Endodermal cell (in vitro differentiated cells): ENCODE measurements around the gene RPS15. TPM values are rescaled to one million over a fixed set of nuclear protein-coding genes. Genes with fewer than 3 reads are reported as not detected.

Experiments
- DNase-seq: peaks from one replicate; pipeline ENCODE4 v3.0.0-alpha.2; 2017
- H3K27ac ChIP-seq: 2 replicates; pipeline ENCODE4 v1.5.1; 2013; ENCODE audit warnings: mild to moderate bottlenecking, low read depth, low read length, moderate library complexity
- H3K27me3 ChIP-seq: 2 replicates; pipeline ENCODE4 v1.6.1; 2013; ENCODE audit warnings: mild to moderate bottlenecking, low read length, moderate library complexity; ENCODE audit not compliant: insufficient read depth, control insufficient read depth, poor library complexity, severe bottlenecking
- H3K36me3 ChIP-seq: 2 replicates; pipeline ENCODE4 v1.7.0; 2013; ENCODE audit warnings: mild to moderate bottlenecking, low read length, moderate library complexity; ENCODE audit not compliant: control insufficient read depth, insufficient read depth
- H3K4me1 ChIP-seq: one replicate; pipeline ENCODE4 v1.7.0; 2013; ENCODE audit warnings: low read length; ENCODE audit not compliant: control insufficient read depth, insufficient read depth
- H3K4me3 ChIP-seq: 2 replicates; pipeline ENCODE4 v1.5.1; 2013; ENCODE audit warnings: mild to moderate bottlenecking, low read length, moderate library complexity
- H3K9ac ChIP-seq: 2 replicates; pipeline ENCODE4 v1.6.1; 2013; ENCODE audit warnings: mild to moderate bottlenecking, low read length, moderate library complexity; ENCODE audit not compliant: poor library complexity, severe bottlenecking; ENCODE audit errors: extremely low read depth
- H3K9me3 ChIP-seq: 2 replicates; pipeline ENCODE4 v1.6.1; 2013; ENCODE audit warnings: mild to moderate bottlenecking, low read length, moderate library complexity; ENCODE audit not compliant: control insufficient read depth
- H3K27ac Mint-ChIP-seq: 2 replicates; pipeline ENCODE4 v1.8.0; 2020; ENCODE audit warnings: mixed read lengths
- H3K27me3 Mint-ChIP-seq: 2 replicates; pipeline ENCODE4 v1.8.0; 2021; ENCODE audit warnings: mild to moderate bottlenecking, mixed read lengths; ENCODE audit not compliant: insufficient read depth
- H3K36me3 Mint-ChIP-seq: 2 replicates; pipeline ENCODE4 v1.8.0; 2020; ENCODE audit warnings: low read depth, mixed read lengths
- H3K4me1 Mint-ChIP-seq: 2 replicates; pipeline ENCODE4 v1.8.0; 2020; ENCODE audit warnings: mixed read lengths
- H3K4me3 Mint-ChIP-seq: 2 replicates; pipeline ENCODE4 v1.8.0; 2020; ENCODE audit warnings: mild to moderate bottlenecking, moderate library complexity, mixed read lengths
- H3K9me3 Mint-ChIP-seq: 2 replicates; pipeline ENCODE4 v1.8.0; 2020; ENCODE audit warnings: mild to moderate bottlenecking, mixed read lengths
- WGBS, 2 experiments: methylation state at CpG; one replicate each; pipeline versions ENCODE4 v1.1.5 to v1.1.7; 2013; ENCODE audit warnings: missing lambda C conversion rate in 2 of 2, mixed read lengths in 1 of 2; ENCODE audit not compliant: insufficient coverage in 1 of 2, insufficient read length in 1 of 2; 5-methylcytosine and 5-hydroxymethylcytosine counted together
- total RNA-seq, 2 donors: library from RNA; stranded (reverse); fragmentation: NEBNext Ultra II Directional in 1 of 2; extraction: Animal tissue kit (Norgen Biotek cat#: 25700) in 1 of 2; gene quantifications; 2 replicates in 1 of 2; 3 replicates in 1 of 2; pipeline ENCODE4 v1.2.1, GENCODE V29; 2021
- TF ChIP-seq, protein P1 (sequence below): fragments of 200-600 bp; sonication (generic); conservative IDR thresholded peaks from 2 replicates; pipeline ENCODE4 v1.5.0; 2021; ENCODE audit warnings: antibody characterized with exemption, mild to moderate bottlenecking

The RPS15 gene
- total RNA-seq, 2 donors from 2014 or later = 1,298 to 1,321 TPM

GRCh38 chr19:1408300-1409203, 29.6 kb upstream of the RPS15 start:
- peak overlapping the region; percentile 88 for H3K27ac Mint-ChIP-seq
- peak overlapping the region; percentile 89 for H3K4me3 Mint-ChIP-seq
- Histone ChIP-seq H3K9me3 (no peaks in the 10 kb centered on the region), H3K4me1 (peaks cover 7% of the 10 kb centered on the region), H3K36me3 (peaks cover 14% of the 10 kb centered on the region), H3K4me3 (peak overlapping the region; percentile 93), H3K27ac (peak overlapping the region; percentile 38), H3K27me3 (no peaks in the 10 kb centered on the region), H3K9ac (peak overlapping the region; percentile 83)
- no peaks in the 10 kb centered on the region for H3K27me3 Mint-ChIP-seq
- peaks cover 23% of the 10 kb centered on the region for H3K4me1 Mint-ChIP-seq
- DNase-seq = peak; percentile 72
- 2 to 4% methylated on average over 35 to 69 of the region's 69 CpGs for WGBS, 2 experiments
- H3K36me3 Mint-ChIP-seq = peaks cover 22% of the 10 kb centered on the region
- H3K9me3 Mint-ChIP-seq = no peaks in the 10 kb centered on the region
- TF ChIP-seq, protein P1, sequence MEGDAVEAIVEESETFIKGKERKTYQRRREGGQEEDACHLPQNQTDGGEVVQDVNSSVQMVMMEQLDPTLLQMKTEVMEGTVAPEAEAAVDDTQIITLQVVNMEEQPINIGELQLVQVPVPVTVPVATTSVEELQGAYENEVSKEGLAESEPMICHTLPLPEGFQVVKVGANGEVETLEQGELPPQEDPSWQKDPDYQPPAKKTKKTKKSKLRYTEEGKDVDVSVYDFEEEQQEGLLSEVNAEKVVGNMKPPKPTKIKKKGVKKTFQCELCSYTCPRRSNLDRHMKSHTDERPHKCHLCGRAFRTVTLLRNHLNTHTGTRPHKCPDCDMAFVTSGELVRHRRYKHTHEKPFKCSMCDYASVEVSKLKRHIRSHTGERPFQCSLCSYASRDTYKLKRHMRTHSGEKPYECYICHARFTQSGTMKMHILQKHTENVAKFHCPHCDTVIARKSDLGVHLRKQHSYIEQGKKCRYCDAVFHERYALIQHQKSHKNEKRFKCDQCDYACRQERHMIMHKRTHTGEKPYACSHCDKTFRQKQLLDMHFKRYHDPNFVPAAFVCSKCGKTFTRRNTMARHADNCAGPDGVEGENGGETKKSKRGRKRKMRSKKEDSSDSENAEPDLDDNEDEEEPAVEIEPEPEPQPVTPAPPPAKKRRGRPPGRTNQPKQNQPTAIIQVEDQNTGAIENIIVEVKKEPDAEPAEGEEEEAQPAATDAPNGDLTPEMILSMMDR = no peak

DNA sequence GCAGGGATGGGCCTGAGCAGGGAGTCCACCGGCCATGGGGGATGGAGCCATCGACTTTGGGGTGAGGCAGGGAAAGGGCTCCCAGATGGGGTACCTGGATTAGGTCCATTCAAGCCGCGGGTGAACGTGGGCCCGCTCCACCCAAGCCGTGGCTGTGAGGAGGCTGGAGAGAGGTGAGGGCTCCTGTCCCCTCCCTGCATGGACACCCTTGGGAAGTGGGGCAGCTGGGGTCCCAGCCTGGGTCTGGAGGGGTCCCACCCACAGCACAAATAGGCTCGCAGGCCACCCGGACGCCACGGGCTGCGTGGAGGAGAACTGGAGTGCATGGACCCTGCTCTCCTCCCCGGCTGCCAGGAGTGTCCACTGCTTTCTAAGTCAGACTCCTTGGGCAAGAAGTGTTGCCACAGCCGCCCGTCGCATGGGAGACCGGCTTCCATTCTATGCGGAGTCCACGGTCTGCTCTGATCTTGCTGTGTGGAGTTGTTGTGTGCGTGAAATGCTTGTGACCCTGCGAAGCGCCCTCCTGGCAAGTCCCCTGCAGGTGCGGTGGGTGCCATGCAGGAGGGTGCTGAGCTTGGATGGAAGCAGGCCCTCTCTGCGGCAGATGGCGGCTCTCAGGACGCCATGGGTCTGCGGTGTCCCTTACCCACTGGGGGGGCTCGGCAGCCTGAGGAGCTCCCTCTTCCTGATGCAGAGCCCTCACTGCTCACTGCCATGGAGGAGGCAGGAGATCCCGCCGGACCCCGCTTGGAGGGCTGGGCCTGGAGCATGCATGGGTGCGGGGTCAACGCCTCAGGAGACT, 28.8 kb upstream of the RPS15 start:
- no peaks in the 10 kb centered on the region for H3K9me3 Mint-ChIP-seq
- no peaks in the 10 kb centered on the region for H3K27me3 ChIP-seq
- no peak overlapping the region for H3K27ac ChIP-seq
- no peaks in the 10 kb centered on the region for H3K27me3 Mint-ChIP-seq
- peak overlapping the region; percentile 83 for H3K9ac ChIP-seq
- peak overlapping the region; percentile 88 for H3K27ac Mint-ChIP-seq
- H3K36me3 ChIP-seq = peaks cover 19% of the 10 kb centered on the region
- no peaks in the 10 kb centered on the region for H3K9me3 ChIP-seq
- H3K36me3 Mint-ChIP-seq = peaks cover 22% of the 10 kb centered on the region
- peaks cover 7% of the 10 kb centered on the region for H3K4me1 ChIP-seq
- peaks cover 23% of the 10 kb centered on the region for H3K4me1 Mint-ChIP-seq
- no peak for DNase-seq
- H3K4me3 Mint-ChIP-seq = peak overlapping the region; percentile 89
- TF ChIP-seq, protein P1 = no peak
- H3K4me3 ChIP-seq = peak overlapping the region; percentile 93
- WGBS, 2 experiments = 88 to 92% methylated on average over 17 to 33 of the region's 33 CpGs

DNA sequence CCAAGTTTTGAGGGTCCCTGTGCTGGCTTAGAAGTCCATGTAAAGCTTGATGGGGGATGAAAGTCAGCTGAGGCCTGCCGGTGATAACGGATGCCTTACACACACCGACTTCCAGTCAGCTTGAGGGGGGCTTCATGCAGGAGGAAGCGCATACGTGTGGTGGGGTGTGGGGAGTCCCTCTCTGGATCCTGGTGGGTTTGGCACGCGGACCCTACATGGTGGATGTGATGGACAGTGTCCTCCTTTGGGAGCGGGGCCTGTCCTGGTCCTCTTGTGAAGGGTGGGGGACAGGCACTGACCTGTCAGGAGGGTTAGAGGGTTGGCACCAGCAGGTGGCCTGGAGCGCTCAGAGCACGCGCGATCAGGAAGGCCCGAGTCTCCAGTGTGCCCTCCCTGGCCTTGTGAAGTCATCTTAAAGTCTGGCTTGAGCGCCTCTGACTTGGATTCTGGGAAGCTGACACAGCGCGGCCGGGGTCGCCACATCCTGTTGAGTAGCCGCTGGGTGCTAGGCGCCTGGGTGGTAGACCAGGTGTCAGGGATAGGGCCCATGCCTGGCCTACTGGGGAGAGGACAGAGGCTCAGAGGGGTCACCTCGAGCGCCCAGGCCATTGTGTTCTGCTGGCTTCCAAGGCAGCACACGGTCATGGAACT, 27.9 kb upstream of the RPS15 start:
- peaks cover 19% of the 10 kb centered on the region for H3K36me3 ChIP-seq
- no peaks in the 10 kb centered on the region for H3K9me3 Mint-ChIP-seq
- H3K4me3 ChIP-seq = no peak overlapping the region
- WGBS, 2 experiments = 96% methylated on average over 16 to 23 of the region's 23 CpGs
- H3K27me3 ChIP-seq = no peaks in the 10 kb centered on the region
- H3K4me1 ChIP-seq = peaks cover 7% of the 10 kb centered on the region
- H3K27ac ChIP-seq = no peak overlapping the region
- peak overlapping the region; percentile 89 for H3K4me3 Mint-ChIP-seq
- no peaks in the 10 kb centered on the region for H3K27me3 Mint-ChIP-seq
- DNase-seq = no peak
- TF ChIP-seq, protein P1 = no peak
- no peaks in the 10 kb centered on the region for H3K9me3 ChIP-seq
- H3K36me3 Mint-ChIP-seq = peaks cover 24% of the 10 kb centered on the region
- peak overlapping the region; percentile 74 for H3K27ac Mint-ChIP-seq
- H3K9ac ChIP-seq = no peak overlapping the region
- H3K4me1 Mint-ChIP-seq = peaks cover 28% of the 10 kb centered on the region
